Activated T-helper 2 cell treated with anti-CD3 and anti-CD28 coated beads, Interferon-gamma antibody, Interleukin-2, Interleukin-4, amounts not matched to agents 10 μg/mL and 5 μg/mL and 100 μg/mL, durations not matched to agents 14 hours and 24 hours and 36 hours (primary cell): Measurements from ENCODE around the gene DHRS12. TPM values are rescaled to one million over a fixed set of nuclear protein-coding genes. Genes with fewer than 3 reads are reported as not detected.

Experiments used
- total RNA-seq: library from RNA; stranded (reverse); gene quantifications from 2 replicates; pipeline ENCODE4 v1.2.3, GENCODE V29; 2022

Gene DHRS12
- total RNA-seq, 1 donor from 2014 or later = 3.1 TPM

Other genes starting within 250 kb of the DHRS12 start
- 9.0 and 9.9 TPM in 2 replicates for gene WDFY2, start 219.7 kb downstream of the DHRS12 start, total RNA-seq
- gene TMEM272, start 41.0 kb upstream of the DHRS12 start, total RNA-seq = 0.18 TPM in 1 of 2 replicates, not detected in the other
- not detected in 2 replicates for gene CCDC70, start 57.8 kb upstream of the DHRS12 start, total RNA-seq
- 0.91 and 1.6 TPM in 2 replicates for gene ATP7B, start 207.3 kb upstream of the DHRS12 start, total RNA-seq
- gene ALG11, start 208.2 kb upstream of the DHRS12 start, total RNA-seq = 21.5 and 21.9 TPM in 2 replicates
- gene UTP14C, start 220.5 kb upstream of the DHRS12 start, total RNA-seq = 9.7 and 11.0 TPM in 2 replicates